ENCODE data around the gene PNPLA8.

DNA sequence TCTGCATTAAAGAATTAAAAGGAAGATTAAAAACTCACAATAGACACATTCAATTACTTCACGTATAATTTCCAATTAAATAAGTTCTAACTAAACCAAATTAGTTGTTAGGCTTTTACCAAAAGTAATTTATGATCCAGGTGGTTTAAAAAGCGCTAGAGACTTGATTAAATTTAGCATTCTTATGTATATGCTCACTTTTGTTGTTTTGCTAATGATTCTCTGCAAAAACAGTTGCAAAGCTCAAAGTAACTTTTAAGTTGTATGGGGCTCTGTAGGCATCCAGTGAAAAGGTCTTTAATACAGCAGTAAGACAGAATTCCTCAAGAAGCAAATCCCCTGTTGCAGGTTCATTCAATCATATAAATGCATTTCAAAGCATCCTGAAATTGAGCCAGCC, 15.5 kb upstream of the PNPLA8 start:
- TF ChIP-seq, protein P1, sequence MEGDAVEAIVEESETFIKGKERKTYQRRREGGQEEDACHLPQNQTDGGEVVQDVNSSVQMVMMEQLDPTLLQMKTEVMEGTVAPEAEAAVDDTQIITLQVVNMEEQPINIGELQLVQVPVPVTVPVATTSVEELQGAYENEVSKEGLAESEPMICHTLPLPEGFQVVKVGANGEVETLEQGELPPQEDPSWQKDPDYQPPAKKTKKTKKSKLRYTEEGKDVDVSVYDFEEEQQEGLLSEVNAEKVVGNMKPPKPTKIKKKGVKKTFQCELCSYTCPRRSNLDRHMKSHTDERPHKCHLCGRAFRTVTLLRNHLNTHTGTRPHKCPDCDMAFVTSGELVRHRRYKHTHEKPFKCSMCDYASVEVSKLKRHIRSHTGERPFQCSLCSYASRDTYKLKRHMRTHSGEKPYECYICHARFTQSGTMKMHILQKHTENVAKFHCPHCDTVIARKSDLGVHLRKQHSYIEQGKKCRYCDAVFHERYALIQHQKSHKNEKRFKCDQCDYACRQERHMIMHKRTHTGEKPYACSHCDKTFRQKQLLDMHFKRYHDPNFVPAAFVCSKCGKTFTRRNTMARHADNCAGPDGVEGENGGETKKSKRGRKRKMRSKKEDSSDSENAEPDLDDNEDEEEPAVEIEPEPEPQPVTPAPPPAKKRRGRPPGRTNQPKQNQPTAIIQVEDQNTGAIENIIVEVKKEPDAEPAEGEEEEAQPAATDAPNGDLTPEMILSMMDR (conservative IDR thresholded peaks at IDR 0.05 in 1 of 2, IDR thresholded peaks at IDR 0.05 in 1 of 2; ENCODE audit: extremely low read depth in 1 of 2, insufficient read depth in 1 of 2, low read depth in 1 of 2, low read length in 2 of 2): no peak
- TF ChIP-seq EZH2 (IDR thresholded peaks at IDR 0.05; ENCODE audit: borderline replicate concordance, low read length): no peak

All from mammary epithelial cell (primary cell).